ENCODE measurements around the gene ELOVL4.

The ELOVL4 gene

GRCh38 chr6:79923270-79923669 lies 24.1 kb downstream of the ELOVL4 start:
- H3F3A ChIP-seq (ENCODE audit: control insufficient read depth, insufficient read depth), result no peaks in the 10 kb centered on the region
- H3K27ac ChIP-seq (ENCODE audit: low read depth, low read length), result no peak overlapping the region
- H3K4me2 ChIP-seq (ENCODE audit: low read length), result no peak overlapping the region
- H3K4me3 ChIP-seq (ENCODE audit: low read length), result no peak overlapping the region
- no peaks in the 10 kb centered on the region for H3K9me3 ChIP-seq (ENCODE audit: control insufficient read depth, insufficient read depth, low read length)
- H3K4me1 ChIP-seq (ENCODE audit: control insufficient read depth, low read length), result no peaks in the 10 kb centered on the region
- TF ChIP-seq CTCF (IDR thresholded peaks at IDR 0.05; ENCODE audit: low read depth, low read length, poor library complexity, severe bottlenecking) (no peak), EZH2phosphoT487 (IDR thresholded peaks at IDR 0.05; ENCODE audit: borderline replicate concordance, low read length) (no peak)
- H3K36me3 ChIP-seq (ENCODE audit: control insufficient read depth, low read length), result no peaks in the 10 kb centered on the region
- no peaks in the 10 kb centered on the region for H3K9me2 ChIP-seq (replicated peaks; ENCODE audit: control insufficient read depth, low read length)
- H3K79me2 ChIP-seq (ENCODE audit: control insufficient read depth, low read length), result no peaks in the 10 kb centered on the region
- no peaks in the 10 kb centered on the region; the same call in 1 of the 2 replicates for H3K27me3 ChIP-seq (ENCODE audit: control insufficient read depth, low read length)
- no peaks in the 10 kb centered on the region for H4K20me1 ChIP-seq (ENCODE audit: control insufficient read depth, insufficient read depth, low read depth, low read length)

- TF ChIP-seq CTCF (IDR thresholded peaks at IDR 0.05; ENCODE audit: low read depth, low read length, poor library complexity, severe bottlenecking) (no peak), EZH2phosphoT487 (IDR thresholded peaks at IDR 0.05; ENCODE audit: borderline replicate concordance, low read length) (no peak)
- Histone ChIP-seq H3K4me1 (ENCODE audit: control insufficient read depth, low read length) (no peaks in the 10 kb centered on the region), H3K36me3 (ENCODE audit: control insufficient read depth, low read length) (no peaks in the 10 kb centered on the region), H3K9me3 (ENCODE audit: control insufficient read depth, insufficient read depth, low read length) (no peaks in the 10 kb centered on the region), H3K9me2 (replicated peaks; ENCODE audit: control insufficient read depth, low read length) (no peaks in the 10 kb centered on the region), H3K27ac (ENCODE audit: low read depth, low read length) (no peak overlapping the region), H4K20me1 (ENCODE audit: control insufficient read depth, insufficient read depth, low read depth, low read length) (no peaks in the 10 kb centered on the region), H3F3A (ENCODE audit: control insufficient read depth, insufficient read depth) (no peaks in the 10 kb centered on the region), H3K4me3 (ENCODE audit: low read length) (no peak overlapping the region), H3K27me3 (ENCODE audit: control insufficient read depth, low read length) (no peaks in the 10 kb centered on the region; the same call in 1 of the 2 replicates), H3K4me2 (ENCODE audit: low read length) (no peak overlapping the region), H3K79me2 (ENCODE audit: control insufficient read depth, low read length) (no peaks in the 10 kb centered on the region)
Measured at GRCh38 chr6:79922018-79922417, 25.3 kb downstream of the ELOVL4 start.

- H3K79me2 ChIP-seq (ENCODE audit: control insufficient read depth, low read length), result no peaks in the 10 kb centered on the region
- H3K9me2 ChIP-seq (replicated peaks; ENCODE audit: control insufficient read depth, low read length), result no peaks in the 10 kb centered on the region
- no peak overlapping the region for H3K4me3 ChIP-seq (ENCODE audit: low read length)
- H3K36me3 ChIP-seq (ENCODE audit: control insufficient read depth, low read length), result no peaks in the 10 kb centered on the region
- H3K9me3 ChIP-seq (ENCODE audit: control insufficient read depth, insufficient read depth, low read length), result no peaks in the 10 kb centered on the region
- no peaks in the 10 kb centered on the region for H3K27me3 ChIP-seq (ENCODE audit: control insufficient read depth, low read length)
- TF ChIP-seq CTCF (IDR thresholded peaks at IDR 0.05; ENCODE audit: low read depth, low read length, poor library complexity, severe bottlenecking) (no peak), EZH2phosphoT487 (IDR thresholded peaks at IDR 0.05; ENCODE audit: borderline replicate concordance, low read length) (no peak)
- H4K20me1 ChIP-seq (ENCODE audit: control insufficient read depth, insufficient read depth, low read depth, low read length), result no peaks in the 10 kb centered on the region
- H3K4me2 ChIP-seq (ENCODE audit: low read length), result no peak overlapping the region
- no peaks in the 10 kb centered on the region for H3F3A ChIP-seq (ENCODE audit: control insufficient read depth, insufficient read depth)
- no peaks in the 10 kb centered on the region for H3K4me1 ChIP-seq (ENCODE audit: control insufficient read depth, low read length)
- H3K27ac ChIP-seq (ENCODE audit: low read depth, low read length), result no peak overlapping the region
Measured at GRCh38 chr6:79913369-79913768, 34.0 kb downstream of the ELOVL4 start.

GRCh38 chr6:79911992-79912391 lies 35.4 kb downstream of the ELOVL4 start:
- H3K79me2 ChIP-seq (ENCODE audit: control insufficient read depth, low read length), result no peaks in the 10 kb centered on the region
- no peaks in the 10 kb centered on the region for H3K36me3 ChIP-seq (ENCODE audit: control insufficient read depth, low read length)
- H3F3A ChIP-seq (ENCODE audit: control insufficient read depth, insufficient read depth), result no peaks in the 10 kb centered on the region
- H3K4me3 ChIP-seq (ENCODE audit: low read length), result no peak overlapping the region
- TF ChIP-seq CTCF (IDR thresholded peaks at IDR 0.05; ENCODE audit: low read depth, low read length, poor library complexity, severe bottlenecking), result no peak
- no peak for TF ChIP-seq EZH2phosphoT487 (IDR thresholded peaks at IDR 0.05; ENCODE audit: borderline replicate concordance, low read length)
- H3K4me1 ChIP-seq (ENCODE audit: control insufficient read depth, low read length), result no peaks in the 10 kb centered on the region
- no peaks in the 10 kb centered on the region for H4K20me1 ChIP-seq (ENCODE audit: control insufficient read depth, insufficient read depth, low read depth, low read length)
- no peaks in the 10 kb centered on the region for H3K9me2 ChIP-seq (replicated peaks; ENCODE audit: control insufficient read depth, low read length)
- no peak overlapping the region for H3K4me2 ChIP-seq (ENCODE audit: low read length)
- no peaks in the 10 kb centered on the region for H3K9me3 ChIP-seq (ENCODE audit: control insufficient read depth, insufficient read depth, low read length)
- H3K27me3 ChIP-seq (ENCODE audit: control insufficient read depth, low read length), result no peaks in the 10 kb centered on the region
- no peak overlapping the region for H3K27ac ChIP-seq (ENCODE audit: low read depth, low read length)
